SU-DHL-6 (cell line): ENCODE measurements around the gene LONRF3.

Source experiments
- EZH2phosphoT487 ChIP-seq: fragments of 200-600 bp; sonication (generic), shearing (Covaris generic); conservative IDR thresholded peaks from 2 replicates; pipeline ENCODE4 v1.6.1; 2018; ENCODE audit warnings: mild to moderate bottlenecking, antibody characterized with exemption, low read length, moderate library complexity, mixed read lengths
- TF ChIP-seq, protein P1 (sequence below): fragments of 200-600 bp; sonication (generic); IDR thresholded peaks from one replicate; pipeline ENCODE4 v1.5.1; 2017; ENCODE audit warnings: antibody characterized with exemption, mild to moderate bottlenecking, low read length, moderate library complexity; ENCODE audit not compliant: insufficient read depth, poor library complexity, severe bottlenecking

DNA sequence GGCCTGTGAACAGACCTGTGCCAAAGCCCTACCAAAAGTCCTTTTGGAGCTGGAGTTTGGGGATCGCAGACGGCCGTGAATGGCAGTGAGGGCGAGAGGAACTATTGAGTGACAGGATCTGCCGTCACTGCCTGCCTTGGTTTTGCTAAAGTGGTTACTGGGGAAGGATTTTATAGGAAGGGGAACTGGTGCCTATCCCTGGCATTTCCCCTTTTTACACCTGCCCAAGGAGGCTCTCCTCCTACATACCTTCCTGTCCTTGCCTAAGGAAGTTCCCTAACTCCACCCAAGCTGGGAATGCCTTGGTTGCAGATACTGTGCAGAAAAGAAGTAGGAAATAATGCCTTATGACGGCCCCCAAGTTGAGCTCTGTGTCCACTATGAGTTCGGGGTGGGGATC lies 14.5 kb downstream of the LONRF3 start:
- TF ChIP-seq, protein P1, sequence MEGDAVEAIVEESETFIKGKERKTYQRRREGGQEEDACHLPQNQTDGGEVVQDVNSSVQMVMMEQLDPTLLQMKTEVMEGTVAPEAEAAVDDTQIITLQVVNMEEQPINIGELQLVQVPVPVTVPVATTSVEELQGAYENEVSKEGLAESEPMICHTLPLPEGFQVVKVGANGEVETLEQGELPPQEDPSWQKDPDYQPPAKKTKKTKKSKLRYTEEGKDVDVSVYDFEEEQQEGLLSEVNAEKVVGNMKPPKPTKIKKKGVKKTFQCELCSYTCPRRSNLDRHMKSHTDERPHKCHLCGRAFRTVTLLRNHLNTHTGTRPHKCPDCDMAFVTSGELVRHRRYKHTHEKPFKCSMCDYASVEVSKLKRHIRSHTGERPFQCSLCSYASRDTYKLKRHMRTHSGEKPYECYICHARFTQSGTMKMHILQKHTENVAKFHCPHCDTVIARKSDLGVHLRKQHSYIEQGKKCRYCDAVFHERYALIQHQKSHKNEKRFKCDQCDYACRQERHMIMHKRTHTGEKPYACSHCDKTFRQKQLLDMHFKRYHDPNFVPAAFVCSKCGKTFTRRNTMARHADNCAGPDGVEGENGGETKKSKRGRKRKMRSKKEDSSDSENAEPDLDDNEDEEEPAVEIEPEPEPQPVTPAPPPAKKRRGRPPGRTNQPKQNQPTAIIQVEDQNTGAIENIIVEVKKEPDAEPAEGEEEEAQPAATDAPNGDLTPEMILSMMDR, result no peak
- TF ChIP-seq EZH2phosphoT487, result no peak
